ENCODE data around the gene CD2AP. TPM values are rescaled to one million over a fixed set of nuclear protein-coding genes. Genes with fewer than 3 reads are reported as not detected.

The CD2AP gene
- total RNA-seq, 1 experiment from 2014 or later = 43.8 TPM

- H3K9ac ChIP-seq (ENCODE audit: low read length) = no peak overlapping the region
- no TSS peak for BruUV-seq (replicated peaks)
- H3K27ac ChIP-seq (ENCODE audit: low read depth, low read length) = no peak overlapping the region
- H3K9me2 ChIP-seq (ENCODE audit: insufficient read depth) = no peaks in the 10 kb centered on the region
- H3K4me2 ChIP-seq (ENCODE audit: low read length) = no peak overlapping the region
- H3K27me3 ChIP-seq (ENCODE audit: insufficient read depth, low read length) = no peaks in the 10 kb centered on the region
- intact Hi-C loops (cut with micrococcal nuclease) = no loop called here
- DNase-seq (ENCODE audit: low read depth, low spot score) (no peak), ATAC-seq (no peak)
- no peak overlapping the region for H2AFZ ChIP-seq (ENCODE audit: low read depth, low read length, poor library complexity, severe bottlenecking)
- ChIA-PET POLR2A (no interaction called here), CTCF (no interaction called here), RAD21 (ENCODE audit: low non-redundant PET in 1 of 2, low total read pairs in 2 of 2, uncharacterized antibody in 2 of 2, unreplicated experiment in 2 of 2) (no interaction called here)
- H3K79me2 ChIP-seq (ENCODE audit: insufficient read depth, low read length) = peaks cover 89% of the 10 kb centered on the region
- peaks cover 23% of the 10 kb centered on the region; the same call in 1 of the 2 replicates for H4K20me1 ChIP-seq (ENCODE audit: insufficient read depth)
- no peaks in the 10 kb centered on the region for H3K9me3 ChIP-seq (ENCODE audit: control insufficient read depth in 1 of 2, insufficient read depth in 1 of 2, low read depth in 1 of 2, low read length in 2 of 2)
- TF ChIP-seq CTCF (IDR thresholded peaks at IDR 0.05 in 2 of 3, conservative IDR thresholded peaks at IDR 0.05 in 1 of 3; ENCODE audit: borderline replicate concordance in 1 of 3, insufficient read depth in 1 of 3, low read depth in 2 of 3, low read length in 2 of 3) (no peak), TCF7L2 (IDR thresholded peaks at IDR 0.05; ENCODE audit: borderline replicate concordance, extremely low read depth, insufficient read depth, insufficient read length) (no peak), SIN3A (IDR thresholded peaks at IDR 0.05; ENCODE audit: low read depth) (no peak), CBX3 (IDR thresholded peaks at IDR 0.05; ENCODE audit: low read depth) (no peak), ELF1 (IDR thresholded peaks at IDR 0.05; ENCODE audit: borderline replicate concordance, low read depth) (no peak), POLR2AphosphoS5 (IDR thresholded peaks at IDR 0.05; ENCODE audit: low read depth, low read length) (no peak), ZBTB33 (IDR thresholded peaks at IDR 0.05; ENCODE audit: extremely low read depth, insufficient replicate concordance, low read length) (no peak), JUND (IDR thresholded peaks at IDR 0.05) (no peak), FOSL1 (IDR thresholded peaks at IDR 0.05; ENCODE audit: low read depth) (no peak), CEBPB (IDR thresholded peaks at IDR 0.05; ENCODE audit: low read depth) (no peak), RAD21 (IDR thresholded peaks at IDR 0.05; ENCODE audit: low read depth) (no peak), SP1 (IDR thresholded peaks at IDR 0.05; ENCODE audit: low read depth) (no peak), POLR2A (IDR thresholded peaks at IDR 0.05; ENCODE audit: borderline replicate concordance, extremely low read depth, insufficient read depth, insufficient read length) (no peak)
- H3K4me3 ChIP-seq (replicated peaks in 1 of 2; ENCODE audit: low read depth in 1 of 2, low read length in 2 of 2) = no peak overlapping the region
- no peaks in the 10 kb centered on the region for H3K36me3 ChIP-seq (ENCODE audit: control insufficient read depth in 1 of 2, insufficient read depth in 2 of 2, low read length in 2 of 2)
- H3K4me1 ChIP-seq (ENCODE audit: control insufficient read depth in 1 of 2, insufficient read depth in 2 of 2, low read length in 2 of 2) = peaks cover 37 to 44% of the 10 kb centered on the region in 2 experiments
Observed at GRCh38 chr6:47481806-47482205, 4.2 kb downstream of the CD2AP start.
